ENCODE results near the gene LIFR. TPM values are rescaled to one million over a fixed set of nuclear protein-coding genes. Genes with fewer than 3 reads are reported as not detected.

LIFR gene
- total RNA-seq, 1 experiment from 2014 or later = 47.9 TPM

DNA sequence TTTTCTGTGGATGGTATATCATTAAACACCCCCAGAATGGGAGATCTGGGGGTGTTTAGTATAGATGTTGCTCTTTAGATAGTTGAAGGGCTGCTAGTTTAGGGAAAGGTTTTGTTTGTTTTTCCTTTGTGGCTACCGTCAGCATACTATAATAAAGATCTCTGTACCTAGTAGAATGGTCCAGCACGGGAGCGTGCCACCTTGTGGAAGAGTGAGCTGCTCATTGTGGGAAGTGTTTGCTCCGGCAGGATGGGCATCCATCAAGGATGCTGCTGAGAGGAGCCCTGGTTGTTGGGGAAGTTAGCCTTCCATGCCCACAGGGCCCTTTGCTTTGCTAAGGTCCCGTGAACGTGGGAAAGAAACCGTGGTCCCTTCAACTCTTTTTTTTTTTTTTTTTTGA, 113.1 kb downstream of the LIFR start:
- no peak for DNase-seq (ENCODE audit: low spot score)
- POLR2A ChIA-PET (ENCODE audit: low non-redundant PET) = no interaction called here
- H3K27me3 ChIP-seq (replicated peaks; ENCODE audit: insufficient read depth, low read depth, low read length, poor library complexity) = no peaks in the 10 kb centered on the region
- no peak overlapping the region for H3K27ac ChIP-seq (ENCODE audit: low read depth, low read length, poor library complexity, severe bottlenecking)
- TF ChIP-seq, protein P1, sequence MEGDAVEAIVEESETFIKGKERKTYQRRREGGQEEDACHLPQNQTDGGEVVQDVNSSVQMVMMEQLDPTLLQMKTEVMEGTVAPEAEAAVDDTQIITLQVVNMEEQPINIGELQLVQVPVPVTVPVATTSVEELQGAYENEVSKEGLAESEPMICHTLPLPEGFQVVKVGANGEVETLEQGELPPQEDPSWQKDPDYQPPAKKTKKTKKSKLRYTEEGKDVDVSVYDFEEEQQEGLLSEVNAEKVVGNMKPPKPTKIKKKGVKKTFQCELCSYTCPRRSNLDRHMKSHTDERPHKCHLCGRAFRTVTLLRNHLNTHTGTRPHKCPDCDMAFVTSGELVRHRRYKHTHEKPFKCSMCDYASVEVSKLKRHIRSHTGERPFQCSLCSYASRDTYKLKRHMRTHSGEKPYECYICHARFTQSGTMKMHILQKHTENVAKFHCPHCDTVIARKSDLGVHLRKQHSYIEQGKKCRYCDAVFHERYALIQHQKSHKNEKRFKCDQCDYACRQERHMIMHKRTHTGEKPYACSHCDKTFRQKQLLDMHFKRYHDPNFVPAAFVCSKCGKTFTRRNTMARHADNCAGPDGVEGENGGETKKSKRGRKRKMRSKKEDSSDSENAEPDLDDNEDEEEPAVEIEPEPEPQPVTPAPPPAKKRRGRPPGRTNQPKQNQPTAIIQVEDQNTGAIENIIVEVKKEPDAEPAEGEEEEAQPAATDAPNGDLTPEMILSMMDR (conservative IDR thresholded peaks at IDR 0.05; ENCODE audit: low read depth, low read length) = no peak
- TF ChIP-seq EZH2 (IDR thresholded peaks at IDR 0.05; ENCODE audit: borderline replicate concordance, low read depth, low read length, poor library complexity, severe bottlenecking) = no peak
- no peaks in the 10 kb centered on the region for H3K9me3 ChIP-seq (ENCODE audit: low read depth, low read length, poor library complexity, severe bottlenecking)
- BruUV-seq (replicated peaks) = no TSS peak
- peaks cover 21% of the 10 kb centered on the region for H3K4me1 ChIP-seq (ENCODE audit: insufficient read depth, low read length, poor library complexity, severe bottlenecking)
- CTCF ChIA-PET = interaction anchor here (0.5 kb wide), 1 partner anchor 8 kb away, joined by 8 read pairs; no protein-coding TSS in a partner anchor
- H3K4me3 ChIP-seq (ENCODE audit: low read depth, low read length, poor library complexity, severe bottlenecking) = no peak overlapping the region
- intact Hi-C loops (cut with micrococcal nuclease; ENCODE audit: unreplicated experiment) = loop anchor here (5.0 to 10.0 kb wide), 4 partner anchors 61 to 641 kb away; no protein-coding TSS in a partner anchor
- peaks cover 3% of the 10 kb centered on the region for H3K36me3 ChIP-seq (ENCODE audit: insufficient read depth, low read length, poor library complexity, severe bottlenecking)

DNA sequence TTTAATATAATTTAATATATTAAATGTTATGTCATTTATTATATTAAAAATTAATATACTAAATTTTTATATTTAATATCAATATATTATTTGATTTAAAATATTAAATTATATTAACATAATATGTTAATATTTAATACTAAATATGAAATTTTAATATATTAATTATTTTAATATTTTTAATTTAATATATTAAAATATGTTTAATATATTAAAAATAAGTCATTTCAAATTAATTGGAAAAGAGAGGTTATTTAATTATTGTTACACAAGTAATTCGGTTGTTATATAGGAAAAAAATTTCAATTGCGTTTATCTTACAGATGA, 114.2 kb downstream of the LIFR start:
- Histone ChIP-seq H3K27me3 (replicated peaks; ENCODE audit: insufficient read depth, low read depth, low read length, poor library complexity) (no peaks in the 10 kb centered on the region), H3K9me3 (ENCODE audit: low read depth, low read length, poor library complexity, severe bottlenecking) (no peaks in the 10 kb centered on the region), H3K4me1 (ENCODE audit: insufficient read depth, low read length, poor library complexity, severe bottlenecking) (peaks cover 14% of the 10 kb centered on the region), H3K36me3 (ENCODE audit: insufficient read depth, low read length, poor library complexity, severe bottlenecking) (no peaks in the 10 kb centered on the region), H3K4me3 (ENCODE audit: low read depth, low read length, poor library complexity, severe bottlenecking) (no peak overlapping the region), H3K27ac (ENCODE audit: low read depth, low read length, poor library complexity, severe bottlenecking) (no peak overlapping the region)
- no peak for TF ChIP-seq EZH2 (IDR thresholded peaks at IDR 0.05; ENCODE audit: borderline replicate concordance, low read depth, low read length, poor library complexity, severe bottlenecking)
- TF ChIP-seq, protein P1 (conservative IDR thresholded peaks at IDR 0.05; ENCODE audit: low read depth, low read length) = no peak
- BruUV-seq (replicated peaks) = no TSS peak
- ChIA-PET CTCF (interaction anchor here (0.5 to 1.9 kb wide), 46 partner anchors 9 to 776 kb away, joined by 3 to 151 read pairs (median 5); no protein-coding TSS in a partner anchor), POLR2A (ENCODE audit: low non-redundant PET) (no interaction called here)
- no peak for DNase-seq (ENCODE audit: low spot score)
- intact Hi-C loops (cut with micrococcal nuclease; ENCODE audit: unreplicated experiment) = loop anchor here (5.0 to 10.0 kb wide), 4 partner anchors 60 to 643 kb away; no protein-coding TSS in a partner anchor

DNA sequence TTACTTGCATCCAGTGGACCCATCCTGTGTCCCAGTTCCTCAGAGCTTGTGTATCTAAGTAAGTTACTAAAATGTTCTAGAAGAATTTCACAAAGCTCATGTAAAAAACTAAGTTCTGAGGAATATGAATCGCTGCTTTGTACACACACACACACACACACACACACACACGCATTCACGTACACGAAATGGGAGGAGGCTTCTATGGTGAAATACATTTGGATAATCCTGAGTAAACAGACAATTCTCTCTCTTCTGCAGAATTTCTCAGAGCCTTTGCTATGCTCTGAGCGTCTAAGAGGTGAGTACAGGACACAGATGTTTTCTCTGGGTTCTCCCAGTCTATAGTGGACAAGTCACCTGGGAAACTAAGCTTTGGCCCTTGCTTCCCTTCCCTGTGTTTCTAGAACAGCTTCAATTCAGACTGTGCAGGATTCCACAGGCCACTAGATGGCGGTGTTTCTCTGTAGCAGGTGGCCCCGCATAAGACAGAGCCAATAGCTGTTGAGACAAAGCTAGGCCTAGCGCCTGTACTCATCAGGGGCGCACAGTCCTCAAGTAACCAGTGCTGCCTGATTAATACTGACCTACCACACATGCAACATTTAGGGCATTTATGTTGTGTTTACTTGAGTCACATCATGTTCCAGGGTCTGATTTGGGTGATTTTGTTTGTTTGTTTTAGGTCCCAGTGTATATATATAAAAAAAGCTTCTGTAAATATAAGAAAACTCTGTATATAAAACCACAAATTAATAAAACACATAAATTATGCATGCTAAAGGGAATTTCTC, 114.8 kb downstream of the LIFR start:
- DNase-seq (ENCODE audit: low spot score) = peak; percentile 96
- H3K36me3 ChIP-seq (ENCODE audit: insufficient read depth, low read length, poor library complexity, severe bottlenecking) = no peaks in the 10 kb centered on the region
- H3K4me3 ChIP-seq (ENCODE audit: low read depth, low read length, poor library complexity, severe bottlenecking) = no peak overlapping the region
- TF ChIP-seq EZH2 (IDR thresholded peaks at IDR 0.05; ENCODE audit: borderline replicate concordance, low read depth, low read length, poor library complexity, severe bottlenecking) = no peak
- TF ChIP-seq, protein P1 (conservative IDR thresholded peaks at IDR 0.05; ENCODE audit: low read depth, low read length) = peak; percentile 97
- no peak overlapping the region for H3K27ac ChIP-seq (ENCODE audit: low read depth, low read length, poor library complexity, severe bottlenecking)
- ChIA-PET CTCF (interaction anchor here (0.5 to 1.9 kb wide), 48 partner anchors 9 to 776 kb away, joined by 3 to 151 read pairs (median 5); no protein-coding TSS in a partner anchor), POLR2A (ENCODE audit: low non-redundant PET) (interaction anchor here (0.5 kb wide), 1 partner anchor 26 kb away, joined by 3 read pairs; no protein-coding TSS in a partner anchor)
- no peaks in the 10 kb centered on the region for H3K9me3 ChIP-seq (ENCODE audit: low read depth, low read length, poor library complexity, severe bottlenecking)
- intact Hi-C loops (cut with micrococcal nuclease; ENCODE audit: unreplicated experiment) = loop anchor here (1.0 to 10.0 kb wide), 8 partner anchors 59 to 643 kb away; no protein-coding TSS in a partner anchor
- no TSS peak for BruUV-seq (replicated peaks)
- peaks cover 11% of the 10 kb centered on the region for H3K4me1 ChIP-seq (ENCODE audit: insufficient read depth, low read length, poor library complexity, severe bottlenecking)
- no peaks in the 10 kb centered on the region for H3K27me3 ChIP-seq (replicated peaks; ENCODE audit: insufficient read depth, low read depth, low read length, poor library complexity)

Measured in A673 (cell line).